ENCODE results near the gene AQP3. TPM values are rescaled to one million over a fixed set of nuclear protein-coding genes. Genes with fewer than 3 reads are reported as not detected.
"Not testable (repeated sequence)": the region's sequence is repeated elsewhere in the genome, so short reads cannot be mapped to it uniquely, and the experiment has no call there.

AQP3 gene
- total RNA-seq, 1 donor from 2014 or later = 6.3 TPM

GRCh38 chr9:33407061-33407460, 40.3 kb downstream of the AQP3 start:
- H3K4me3 Mint-ChIP-seq (ENCODE audit: low read depth) = no peak overlapping the region
- H3K9me3 Mint-ChIP-seq (ENCODE audit: low read depth) = no peaks in the 10 kb centered on the region
- DNase-seq (ENCODE audit: low spot score, unreplicated experiment) = no peak
- no peak for TF ChIP-seq CTCF (IDR thresholded peaks at IDR 0.05; ENCODE audit: unreplicated experiment)
- H3K27ac Mint-ChIP-seq = no peak overlapping the region
- peaks cover 8% of the 10 kb centered on the region for H3K4me1 Mint-ChIP-seq (ENCODE audit: low read depth)
- H3K27me3 Mint-ChIP-seq = no peaks in the 10 kb centered on the region
- H3K36me3 Mint-ChIP-seq (ENCODE audit: insufficient read depth) = no peaks in the 10 kb centered on the region

GRCh38 chr9:33404788-33405362, 42.5 kb downstream of the AQP3 start:
- Mint-ChIP-seq H3K9me3 (ENCODE audit: low read depth) (no peaks in the 10 kb centered on the region), H3K27me3 (no peaks in the 10 kb centered on the region), H3K4me3 (ENCODE audit: low read depth) (no peak overlapping the region), H3K36me3 (ENCODE audit: insufficient read depth) (no peaks in the 10 kb centered on the region), H3K27ac (peak overlapping the region; percentile 75), H3K4me1 (ENCODE audit: low read depth) (peaks cover 8% of the 10 kb centered on the region)
- no peak for DNase-seq (ENCODE audit: low spot score, unreplicated experiment)
- TF ChIP-seq CTCF (IDR thresholded peaks at IDR 0.05; ENCODE audit: unreplicated experiment) = no peak

DNA sequence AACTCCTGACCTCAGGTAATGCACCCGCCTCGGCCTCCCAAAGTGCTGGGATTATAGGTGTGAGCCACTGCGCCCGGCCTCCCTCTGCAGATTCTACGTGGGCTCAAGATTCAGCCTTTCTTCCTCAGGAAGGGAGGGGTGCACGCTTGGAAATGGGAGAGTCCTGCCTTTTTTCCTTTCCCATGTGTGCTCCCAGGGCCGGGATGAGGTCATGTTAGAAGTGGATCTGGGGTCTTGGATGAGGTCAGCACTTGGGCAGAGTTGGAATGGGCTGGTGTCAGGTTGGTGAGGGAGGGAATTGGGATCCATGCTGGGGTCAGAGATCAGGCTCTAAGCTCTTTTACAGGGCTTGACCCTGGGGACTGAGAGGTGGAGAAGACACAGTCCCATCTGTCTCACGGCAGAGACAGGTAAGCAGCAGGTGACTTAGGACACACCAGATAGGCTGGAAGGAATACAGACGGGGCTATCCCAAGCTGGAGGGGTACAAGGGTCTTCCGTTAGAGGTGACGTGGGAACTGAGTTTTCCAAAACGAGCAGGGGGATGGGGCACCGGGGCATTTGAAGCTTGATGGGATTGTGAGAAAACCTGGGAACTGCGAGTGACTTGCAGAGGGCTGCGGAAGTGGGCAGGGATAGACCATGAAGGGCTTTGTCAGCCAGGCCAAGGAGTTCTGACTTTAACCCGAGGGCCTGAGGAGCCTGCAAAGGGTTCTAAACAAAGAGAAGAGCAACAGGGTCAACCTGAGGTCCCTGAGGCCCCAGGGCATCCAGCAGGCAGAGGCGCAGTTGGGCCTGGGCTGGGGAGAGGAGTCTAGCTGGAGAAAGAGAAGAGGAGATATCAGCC, 43.2 kb downstream of the AQP3 start:
- no peak overlapping the region for H3K27ac Mint-ChIP-seq
- peaks cover 8% of the 10 kb centered on the region for H3K4me1 Mint-ChIP-seq (ENCODE audit: low read depth)
- no peaks in the 10 kb centered on the region for H3K27me3 Mint-ChIP-seq
- H3K4me3 Mint-ChIP-seq (ENCODE audit: low read depth) = no peak overlapping the region
- H3K36me3 Mint-ChIP-seq (ENCODE audit: insufficient read depth) = no peaks in the 10 kb centered on the region
- DNase-seq (ENCODE audit: low spot score, unreplicated experiment) = no peak
- no peak for TF ChIP-seq CTCF (IDR thresholded peaks at IDR 0.05; ENCODE audit: unreplicated experiment)
- no peaks in the 10 kb centered on the region for H3K9me3 Mint-ChIP-seq (ENCODE audit: low read depth)

DNA sequence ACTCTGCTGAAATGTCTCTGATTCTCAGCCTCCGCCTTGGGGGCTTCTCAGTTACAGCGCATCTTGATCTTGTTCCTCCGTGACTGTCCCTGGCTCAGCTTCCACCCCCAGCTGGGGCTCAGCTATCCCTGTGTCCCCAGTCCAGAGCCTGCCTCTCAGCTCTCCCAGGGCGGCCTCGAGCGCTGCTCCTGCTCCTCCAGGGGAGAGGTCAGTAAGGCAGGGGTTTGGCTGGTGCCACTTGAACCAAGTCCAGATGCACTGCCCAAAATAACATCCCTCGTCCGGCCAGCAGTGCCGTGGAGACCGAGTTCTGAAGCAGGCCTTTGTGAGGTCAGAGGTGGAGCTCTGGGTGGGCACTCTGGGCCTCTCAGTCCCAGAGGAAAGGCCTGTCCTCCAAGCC, 45.0 kb downstream of the AQP3 start, which contains the start of gene AQP7:
TSS of gene AQP7 (minus strand) at position 198 of the 400 bp plus-strand sequence. CDS start 1,306 bp downstream, outside the sequence.
- H3K9me3 Mint-ChIP-seq (ENCODE audit: low read depth); DNase-seq (ENCODE audit: low spot score, unreplicated experiment); H3K4me3 Mint-ChIP-seq (ENCODE audit: low read depth); H3K4me1 Mint-ChIP-seq (ENCODE audit: low read depth); H3K27me3 Mint-ChIP-seq; H3K27ac Mint-ChIP-seq; H3K36me3 Mint-ChIP-seq (ENCODE audit: insufficient read depth): not testable (repeated sequence)

GRCh38 chr9:33401809-33402208, 45.6 kb downstream of the AQP3 start:
- H3K27me3 Mint-ChIP-seq; DNase-seq (ENCODE audit: low spot score, unreplicated experiment): not testable (repeated sequence)

GRCh38 chr9:33399047-33399446, 48.3 kb downstream of the AQP3 start:
- H3K9me3 Mint-ChIP-seq (ENCODE audit: low read depth); DNase-seq (ENCODE audit: low spot score, unreplicated experiment); H3K36me3 Mint-ChIP-seq (ENCODE audit: insufficient read depth); H3K4me3 Mint-ChIP-seq (ENCODE audit: low read depth); H3K27me3 Mint-ChIP-seq; H3K27ac Mint-ChIP-seq: not testable (repeated sequence)
- H3K4me1 Mint-ChIP-seq (ENCODE audit: low read depth) = peaks cover 13% of the 10 kb centered on the region

More at GRCh38 chr9:33401809-33402208, 45.6 kb downstream of the AQP3 start:
- H3K4me1 Mint-ChIP-seq (ENCODE audit: low read depth); H3K9me3 Mint-ChIP-seq (ENCODE audit: low read depth); H3K4me3 Mint-ChIP-seq (ENCODE audit: low read depth); H3K27ac Mint-ChIP-seq; H3K36me3 Mint-ChIP-seq (ENCODE audit: insufficient read depth): not testable (repeated sequence)

DNA sequence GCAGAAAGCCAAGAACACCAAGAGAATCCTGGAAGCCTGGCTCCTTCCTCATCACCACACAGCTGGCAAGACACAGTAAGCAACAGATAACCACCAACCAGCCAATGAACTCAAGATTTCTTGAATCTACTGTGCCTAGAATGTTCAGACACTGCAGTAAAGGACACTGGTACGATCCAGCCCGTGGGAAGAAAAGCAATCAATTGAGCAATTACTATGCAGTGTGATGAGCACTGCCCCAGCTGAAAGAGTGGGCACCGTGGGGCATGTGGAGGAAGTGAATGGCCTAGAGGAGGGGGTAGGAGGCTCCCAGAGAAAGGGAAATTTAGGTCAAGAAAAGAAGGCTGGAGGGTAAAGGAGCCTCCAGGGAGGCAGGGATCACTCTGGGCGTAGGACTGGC, 49.6 kb downstream of the AQP3 start:
- not testable (repeated sequence) for H3K9me3 Mint-ChIP-seq (ENCODE audit: low read depth); DNase-seq (ENCODE audit: low spot score, unreplicated experiment); H3K4me3 Mint-ChIP-seq (ENCODE audit: low read depth); H3K27me3 Mint-ChIP-seq; H3K36me3 Mint-ChIP-seq (ENCODE audit: insufficient read depth); H3K27ac Mint-ChIP-seq
- peaks cover 15% of the 10 kb centered on the region for H3K4me1 Mint-ChIP-seq (ENCODE audit: low read depth)

GRCh38 chr9:33395159-33395879, 52.1 kb downstream of the AQP3 start:
- not testable (repeated sequence) for DNase-seq (ENCODE audit: low spot score, unreplicated experiment); H3K9me3 Mint-ChIP-seq (ENCODE audit: low read depth); H3K36me3 Mint-ChIP-seq (ENCODE audit: insufficient read depth); H3K27me3 Mint-ChIP-seq
- Mint-ChIP-seq H3K4me1 (ENCODE audit: low read depth) (peaks cover 32% of the 10 kb centered on the region), H3K4me3 (ENCODE audit: low read depth) (peak overlapping the region; percentile 7), H3K27ac (peak overlapping the region; percentile 92)

DNA sequence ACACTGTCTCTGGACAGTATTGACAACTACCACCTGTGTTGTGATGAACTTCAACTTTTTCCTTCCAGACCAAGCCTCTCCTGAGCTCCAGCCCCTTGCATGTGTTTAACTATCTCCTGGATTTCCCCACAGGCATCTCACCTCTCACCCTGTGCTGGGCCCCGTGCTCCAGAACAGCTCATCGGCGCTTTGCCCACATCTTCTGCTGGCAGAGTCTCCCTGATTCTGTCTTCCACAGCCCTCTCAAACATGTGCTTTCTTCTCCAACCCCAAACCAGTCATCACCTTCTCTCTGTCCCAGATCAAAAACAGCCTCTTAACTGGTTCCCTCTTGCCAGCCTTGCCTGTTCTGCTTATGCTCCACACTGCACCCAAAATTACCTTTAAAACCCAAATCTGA, 53.4 kb downstream of the AQP3 start:
- not testable (repeated sequence) for H3K36me3 Mint-ChIP-seq (ENCODE audit: insufficient read depth); DNase-seq (ENCODE audit: low spot score, unreplicated experiment); H3K27ac Mint-ChIP-seq; H3K4me3 Mint-ChIP-seq (ENCODE audit: low read depth); H3K9me3 Mint-ChIP-seq (ENCODE audit: low read depth); H3K27me3 Mint-ChIP-seq
- peaks cover 38% of the 10 kb centered on the region for H3K4me1 Mint-ChIP-seq (ENCODE audit: low read depth)

All from progenitor cell of endocrine pancreas (in vitro differentiated cells).